ENCODE results near the gene TLL2.

The TLL2 gene

GRCh38 chr10:96338279-96338925, 175.3 kb downstream of the TLL2 start:
- H3K27ac ChIP-seq = no peak overlapping the region
- DNase-seq (ENCODE audit: low read depth, low spot score) = no peak

GRCh38 chr10:96337106-96337505, 176.6 kb downstream of the TLL2 start:
- H3K27ac ChIP-seq = no peak overlapping the region
- DNase-seq (ENCODE audit: low read depth, low spot score) = no peak

DNA sequence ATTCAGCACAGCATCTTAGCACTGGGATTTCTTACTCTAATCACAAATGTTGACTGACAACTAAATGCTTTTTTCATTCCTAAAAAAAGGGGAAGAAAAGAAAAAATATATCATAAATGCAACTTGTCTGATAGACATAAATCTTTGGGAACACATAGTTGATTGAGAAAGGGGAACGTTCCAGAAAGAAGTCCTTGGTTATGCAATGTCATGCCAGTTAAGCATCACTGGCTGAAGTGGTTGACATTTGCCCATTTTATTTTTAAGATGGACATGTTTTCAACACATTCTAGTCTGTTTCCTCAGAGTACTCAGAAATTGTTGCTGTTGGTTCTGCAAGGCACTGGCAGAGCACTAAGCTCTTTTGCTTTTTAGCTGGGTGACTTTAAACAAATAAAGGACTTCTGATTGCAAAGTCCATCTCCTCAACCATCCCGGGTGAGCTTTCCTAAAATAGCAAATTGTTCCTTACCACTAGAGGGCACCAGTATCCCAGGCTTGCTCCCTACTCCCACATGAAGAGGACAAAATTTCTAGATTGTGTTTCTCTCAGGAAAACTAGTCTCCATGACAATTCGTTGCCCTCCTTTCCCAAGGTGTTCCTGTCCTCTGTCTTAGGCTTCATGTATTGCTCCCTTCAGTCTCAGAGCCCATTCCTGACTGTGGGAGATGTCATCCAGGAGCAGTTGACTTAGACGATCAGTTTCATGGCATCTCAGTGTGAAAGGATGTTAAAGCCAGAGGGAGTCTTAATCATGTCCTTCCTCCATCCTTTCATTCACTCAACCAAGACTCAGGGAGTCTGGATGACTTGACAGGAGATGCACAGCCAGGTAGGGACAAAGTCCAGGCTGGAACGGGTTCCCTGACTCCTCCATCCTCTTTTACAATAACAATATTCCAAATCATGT, 178.9 kb downstream of the TLL2 start:
- DNase-seq (ENCODE audit: low read depth, low spot score) = peak; percentile 3
- H3K27ac ChIP-seq = no peak overlapping the region

GRCh38 chr10:96333101-96333500, 180.6 kb downstream of the TLL2 start:
- no peak for DNase-seq (ENCODE audit: low read depth, low spot score)
- no peak overlapping the region for H3K27ac ChIP-seq

GRCh38 chr10:96327462-96327861, 186.3 kb downstream of the TLL2 start:
- H3K27ac ChIP-seq = no peak overlapping the region
- DNase-seq (ENCODE audit: low read depth, low spot score) = no peak

- H3K27ac ChIP-seq = no peak overlapping the region
- DNase-seq (ENCODE audit: low read depth, low spot score) = no peak
These were observed 187.9 kb downstream of the TLL2 start for GRCh38 chr10:96325719-96326373.

DNA sequence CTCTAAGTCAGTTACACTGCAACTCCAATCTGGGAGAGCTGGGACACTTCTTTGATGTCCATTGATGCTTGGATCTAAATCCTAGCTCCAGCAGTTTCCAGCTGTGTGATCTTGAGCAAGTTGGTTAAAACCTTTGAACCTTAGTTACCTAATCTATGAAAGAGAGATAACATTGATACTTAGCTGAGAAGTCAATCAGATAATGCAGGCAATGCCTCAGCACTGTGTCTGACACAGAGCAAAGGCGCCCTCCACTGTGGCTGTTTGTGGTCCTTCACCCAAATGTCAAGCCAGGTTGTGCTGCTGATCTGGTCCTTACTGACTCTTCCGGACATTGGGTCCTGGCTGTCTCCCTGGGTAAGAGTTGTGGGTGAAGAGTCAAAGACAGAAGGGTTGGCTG, 189.3 kb downstream of the TLL2 start:
- no peak overlapping the region for H3K27ac ChIP-seq
- DNase-seq (ENCODE audit: low read depth, low spot score) = no peak

DNA sequence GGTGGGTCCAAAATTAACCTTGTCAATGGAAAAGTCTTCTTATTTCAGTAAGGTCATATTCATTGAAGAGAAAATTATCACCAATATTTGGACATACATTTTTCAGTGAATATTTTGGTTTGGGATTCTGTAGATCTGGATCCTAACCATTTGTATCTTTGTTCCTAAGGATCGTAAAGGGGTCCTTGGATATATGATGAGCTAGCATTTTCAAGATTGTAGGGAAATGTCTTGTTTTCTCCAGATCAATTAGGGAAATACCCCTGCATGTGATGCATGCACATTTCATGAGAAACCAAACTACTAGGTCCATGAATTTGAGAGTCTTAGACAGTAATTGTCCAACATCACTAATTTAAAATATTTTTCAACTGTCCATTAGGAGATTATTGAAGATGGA, 191.5 kb downstream of the TLL2 start:
- no peak overlapping the region for H3K27ac ChIP-seq
- no peak for DNase-seq (ENCODE audit: low read depth, low spot score)

DNA sequence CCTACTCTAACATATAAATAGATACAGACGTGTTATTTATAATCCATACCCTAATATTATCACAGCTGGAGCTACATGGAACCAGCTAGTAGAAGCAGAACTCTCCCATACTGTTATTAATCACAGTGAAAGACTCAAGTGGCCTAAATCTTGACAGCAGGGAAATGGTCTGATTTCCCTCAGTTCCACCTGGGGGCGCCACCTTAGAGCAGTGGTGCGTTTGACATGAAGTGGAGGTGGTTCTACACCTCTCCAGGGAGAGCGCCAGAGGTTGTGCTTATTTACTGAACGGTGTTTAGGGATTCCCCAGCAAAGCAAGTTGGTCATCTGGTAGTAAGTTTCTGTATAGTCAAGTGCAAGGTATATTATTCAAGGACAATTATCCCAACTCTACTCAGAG, 191.9 kb downstream of the TLL2 start:
- DNase-seq (ENCODE audit: low read depth, low spot score) = no peak
- H3K27ac ChIP-seq = no peak overlapping the region

GRCh38 chr10:96319754-96320474, 193.8 kb downstream of the TLL2 start:
- no peak overlapping the region for H3K27ac ChIP-seq
- DNase-seq (ENCODE audit: low read depth, low spot score) = no peak

GRCh38 chr10:96317067-96317833, 196.5 kb downstream of the TLL2 start:
- no peak overlapping the region for H3K27ac ChIP-seq
- no peak for DNase-seq (ENCODE audit: low read depth, low spot score)

Data from epithelial cell of prostate (primary cell).